Measurements from ENCODE around the gene SYNDIG1. TPM values are rescaled to one million over a fixed set of nuclear protein-coding genes. Genes with fewer than 3 reads are reported as not detected.

Gene SYNDIG1
- total and polyA plus RNA-seq, 9 of the 15 experiments (the other 6 are each of a cell fraction or from before 2014, with no cell fraction given) = not detected

DNA sequence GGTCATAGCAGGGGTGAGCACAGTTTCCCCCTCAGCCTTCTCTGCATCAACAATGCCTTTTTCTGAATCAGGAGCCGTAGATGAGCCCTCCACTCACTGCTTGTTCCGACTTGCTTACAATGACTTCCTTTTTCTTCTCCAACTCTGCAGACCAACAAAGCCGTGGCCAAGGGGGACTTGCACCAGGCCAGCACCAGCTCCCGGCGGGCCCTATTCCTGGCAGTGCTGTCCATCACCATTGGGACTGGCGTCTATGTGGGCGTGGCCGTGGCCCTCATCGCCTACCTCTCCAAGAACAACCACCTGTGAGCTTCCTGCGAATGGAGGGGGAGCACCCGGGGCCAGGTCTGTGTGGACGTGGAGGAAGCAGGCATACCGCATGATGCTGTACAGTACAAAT lies 195.8 kb downstream of the SYNDIG1 start:
- Histone ChIP-seq H3K79me2 (ENCODE audit: control insufficient read depth, insufficient read depth, low read length) (no peaks in the 10 kb centered on the region), H3K9me1 (ENCODE audit: control insufficient read depth, insufficient read depth, low read length) (no peaks in the 10 kb centered on the region), H3K4me3 (no peak overlapping the region), H3K4me1 (replicated peaks in 1 of 2; ENCODE audit: control insufficient read depth in 2 of 2, insufficient read depth in 2 of 2, low read length in 2 of 2) (no peaks in the 10 kb centered on the region), H3K4me2 (ENCODE audit: insufficient read depth, low read length) (no peak overlapping the region), H3K27ac (ENCODE audit: extremely low read depth, low read depth, low read length) (no peak overlapping the region), H3K9me3 (replicated peaks; ENCODE audit: control insufficient read depth, insufficient read depth, low read depth, low read length) (no peaks in the 10 kb centered on the region), H3K27me3 (ENCODE audit: control insufficient read depth in 2 of 2, insufficient read depth in 2 of 2, low read length in 2 of 2) (no peaks in the 10 kb centered on the region; a peak in 1 of 5 replicates), H4K20me1 (replicated peaks; ENCODE audit: control insufficient read depth, insufficient read depth, low read length) (no peaks in the 10 kb centered on the region), H2AFZ (ENCODE audit: low read depth, low read length) (no peak overlapping the region), H3K9ac (ENCODE audit: insufficient read depth in 1 of 2, low read depth in 2 of 2, low read length in 2 of 2) (no peak overlapping the region), H3K36me3 (ENCODE audit: control insufficient read depth, insufficient read depth, low read length) (no peaks in the 10 kb centered on the region)
- intact Hi-C loops (cut with micrococcal nuclease) = no loop called here
- TF ChIP-seq NFXL1 (CRISPR knock-in tag; IDR thresholded peaks at IDR 0.05) (no peak), ZNF354B (CRISPR knock-in tag; IDR thresholded peaks at IDR 0.05) (no peak), SIRT6 (IDR thresholded peaks at IDR 0.05; ENCODE audit: low read depth, low read length) (no peak), HMG20A (CRISPR knock-in tag; conservative IDR thresholded peaks at IDR 0.05) (no peak)
- TF ChIP-seq, protein P1, sequence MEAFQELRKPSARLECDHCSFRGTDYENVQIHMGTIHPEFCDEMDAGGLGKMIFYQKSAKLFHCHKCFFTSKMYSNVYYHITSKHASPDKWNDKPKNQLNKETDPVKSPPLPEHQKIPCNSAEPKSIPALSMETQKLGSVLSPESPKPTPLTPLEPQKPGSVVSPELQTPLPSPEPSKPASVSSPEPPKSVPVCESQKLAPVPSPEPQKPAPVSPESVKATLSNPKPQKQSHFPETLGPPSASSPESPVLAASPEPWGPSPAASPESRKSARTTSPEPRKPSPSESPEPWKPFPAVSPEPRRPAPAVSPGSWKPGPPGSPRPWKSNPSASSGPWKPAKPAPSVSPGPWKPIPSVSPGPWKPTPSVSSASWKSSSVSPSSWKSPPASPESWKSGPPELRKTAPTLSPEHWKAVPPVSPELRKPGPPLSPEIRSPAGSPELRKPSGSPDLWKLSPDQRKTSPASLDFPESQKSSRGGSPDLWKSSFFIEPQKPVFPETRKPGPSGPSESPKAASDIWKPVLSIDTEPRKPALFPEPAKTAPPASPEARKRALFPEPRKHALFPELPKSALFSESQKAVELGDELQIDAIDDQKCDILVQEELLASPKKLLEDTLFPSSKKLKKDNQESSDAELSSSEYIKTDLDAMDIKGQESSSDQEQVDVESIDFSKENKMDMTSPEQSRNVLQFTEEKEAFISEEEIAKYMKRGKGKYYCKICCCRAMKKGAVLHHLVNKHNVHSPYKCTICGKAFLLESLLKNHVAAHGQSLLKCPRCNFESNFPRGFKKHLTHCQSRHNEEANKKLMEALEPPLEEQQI (IDR thresholded peaks at IDR 0.05) = no peak
- in situ Hi-C loops (cut with MboI) = no loop called here
- ATAC-seq (no peak), DNase-seq (ENCODE audit: extremely low read depth in 1 of 4, low spot score in 3 of 4) (no peak), FAIRE-seq (no peak)
- BruUV-seq (replicated peaks) = no TSS peak
- WGBS (ENCODE audit: insufficient coverage, low coverage, missing lambda C conversion rate) = 0% methylated on average over 9 of the region's 13 CpGs
- ChIA-PET CTCF (ENCODE audit: low intra/inter-chr PET ratio) (no interaction called here), POLR2A (no interaction called here)
